Endodermal cell (in vitro differentiated cells): Measurements from ENCODE around the gene ACOX2. TPM values are rescaled to one million over a fixed set of nuclear protein-coding genes. Genes with fewer than 3 reads are reported as not detected.

Experiments
- DNase-seq: peaks from one replicate; pipeline ENCODE4 v3.0.0-alpha.2; 2017
- H3K27ac ChIP-seq: 2 replicates; pipeline ENCODE4 v1.5.1; 2013; ENCODE audit warnings: mild to moderate bottlenecking, low read depth, low read length, moderate library complexity
- H3K27me3 ChIP-seq: 2 replicates; pipeline ENCODE4 v1.6.1; 2013; ENCODE audit warnings: mild to moderate bottlenecking, low read length, moderate library complexity; ENCODE audit not compliant: insufficient read depth, control insufficient read depth, poor library complexity, severe bottlenecking
- H3K36me3 ChIP-seq: 2 replicates; pipeline ENCODE4 v1.7.0; 2013; ENCODE audit warnings: mild to moderate bottlenecking, low read length, moderate library complexity; ENCODE audit not compliant: control insufficient read depth, insufficient read depth
- H3K4me1 ChIP-seq: one replicate; pipeline ENCODE4 v1.7.0; 2013; ENCODE audit warnings: low read length; ENCODE audit not compliant: control insufficient read depth, insufficient read depth
- H3K4me3 ChIP-seq: 2 replicates; pipeline ENCODE4 v1.5.1; 2013; ENCODE audit warnings: mild to moderate bottlenecking, low read length, moderate library complexity
- H3K9ac ChIP-seq: 2 replicates; pipeline ENCODE4 v1.6.1; 2013; ENCODE audit warnings: mild to moderate bottlenecking, low read length, moderate library complexity; ENCODE audit not compliant: poor library complexity, severe bottlenecking; ENCODE audit errors: extremely low read depth
- H3K9me3 ChIP-seq: 2 replicates; pipeline ENCODE4 v1.6.1; 2013; ENCODE audit warnings: mild to moderate bottlenecking, low read length, moderate library complexity; ENCODE audit not compliant: control insufficient read depth
- H3K27ac Mint-ChIP-seq: 2 replicates; pipeline ENCODE4 v1.8.0; 2020; ENCODE audit warnings: mixed read lengths
- H3K27me3 Mint-ChIP-seq: 2 replicates; pipeline ENCODE4 v1.8.0; 2021; ENCODE audit warnings: mild to moderate bottlenecking, mixed read lengths; ENCODE audit not compliant: insufficient read depth
- H3K36me3 Mint-ChIP-seq: 2 replicates; pipeline ENCODE4 v1.8.0; 2020; ENCODE audit warnings: low read depth, mixed read lengths
- H3K4me1 Mint-ChIP-seq: 2 replicates; pipeline ENCODE4 v1.8.0; 2020; ENCODE audit warnings: mixed read lengths
- H3K4me3 Mint-ChIP-seq: 2 replicates; pipeline ENCODE4 v1.8.0; 2020; ENCODE audit warnings: mild to moderate bottlenecking, moderate library complexity, mixed read lengths
- H3K9me3 Mint-ChIP-seq: 2 replicates; pipeline ENCODE4 v1.8.0; 2020; ENCODE audit warnings: mild to moderate bottlenecking, mixed read lengths
- CTCF ChIP-seq: fragments of 200-600 bp; sonication (generic); conservative IDR thresholded peaks from 2 replicates; pipeline ENCODE4 v1.5.0; 2021; ENCODE audit warnings: antibody characterized with exemption, mild to moderate bottlenecking
- WGBS, 2 experiments: methylation state at CpG; one replicate each; pipeline versions ENCODE4 v1.1.5 to v1.1.7; 2013; ENCODE audit warnings: missing lambda C conversion rate in 2 of 2, mixed read lengths in 1 of 2; ENCODE audit not compliant: insufficient coverage in 1 of 2, insufficient read length in 1 of 2; 5-methylcytosine and 5-hydroxymethylcytosine counted together
- total RNA-seq, 2 donors: library from RNA; stranded (reverse); fragmentation: NEBNext Ultra II Directional in 1 of 2; extraction: Animal tissue kit (Norgen Biotek cat#: 25700) in 1 of 2; gene quantifications; 2 replicates in 1 of 2; 3 replicates in 1 of 2; pipeline ENCODE4 v1.2.1, GENCODE V29; 2021

ACOX2 gene
- total RNA-seq, 2 donors from 2014 or later = 6.6 to 9.8 TPM

- H3K36me3 Mint-ChIP-seq = no peaks in the 10 kb centered on the region
- H3K9me3 ChIP-seq = peaks cover 20% of the 10 kb centered on the region
- no peak overlapping the region for H3K4me3 ChIP-seq
- peaks cover 2% of the 10 kb centered on the region for H3K4me1 ChIP-seq
- H3K27ac ChIP-seq = no peak overlapping the region
- H3K9ac ChIP-seq = no peak overlapping the region
- H3K4me3 Mint-ChIP-seq = no peak overlapping the region
- H3K9me3 Mint-ChIP-seq = peaks cover 12% of the 10 kb centered on the region
- peaks cover 44% of the 10 kb centered on the region for H3K27me3 Mint-ChIP-seq
- TF ChIP-seq CTCF = no peak
- no peak overlapping the region for H3K27ac Mint-ChIP-seq
- 81 to 93% methylated on average over 4 to 7 of the region's 7 CpGs for WGBS, 2 experiments
- no peaks in the 10 kb centered on the region for H3K36me3 ChIP-seq
- H3K27me3 ChIP-seq = no peaks in the 10 kb centered on the region
- H3K4me1 Mint-ChIP-seq = peaks cover 20% of the 10 kb centered on the region
- DNase-seq = no peak
These were observed 52.8 kb downstream of the ACOX2 start for GRCh38 chr3:58484045-58484721.

GRCh38 chr3:58482917-58483636 lies 53.9 kb downstream of the ACOX2 start:
- Mint-ChIP-seq H3K27ac (no peak overlapping the region), H3K9me3 (peaks cover 16% of the 10 kb centered on the region), H3K4me1 (peaks cover 16% of the 10 kb centered on the region), H3K36me3 (no peaks in the 10 kb centered on the region), H3K27me3 (peaks cover 40% of the 10 kb centered on the region), H3K4me3 (no peak overlapping the region)
- peaks cover 21% of the 10 kb centered on the region for H3K9me3 ChIP-seq
- no peak for TF ChIP-seq CTCF
- peaks cover 2% of the 10 kb centered on the region for H3K4me1 ChIP-seq
- no peak overlapping the region for H3K9ac ChIP-seq
- no peaks in the 10 kb centered on the region for H3K27me3 ChIP-seq
- no peak for DNase-seq
- no peak overlapping the region for H3K27ac ChIP-seq
- WGBS, 2 experiments = 92 to 94% methylated on average over 3 to 7 of the region's 8 CpGs
- no peaks in the 10 kb centered on the region for H3K36me3 ChIP-seq
- H3K4me3 ChIP-seq = no peak overlapping the region

- no peak overlapping the region for H3K9ac ChIP-seq
- TF ChIP-seq CTCF = no peak
- peaks cover 21% of the 10 kb centered on the region for H3K9me3 ChIP-seq
- H3K27me3 ChIP-seq = peaks cover 3% of the 10 kb centered on the region
- peaks cover 35% of the 10 kb centered on the region for H3K27me3 Mint-ChIP-seq
- H3K36me3 Mint-ChIP-seq = no peaks in the 10 kb centered on the region
- no peaks in the 10 kb centered on the region for H3K36me3 ChIP-seq
- H3K9me3 Mint-ChIP-seq = peaks cover 16% of the 10 kb centered on the region
- 63 to 97% methylated on average over 1 to 2 of the region's 2 CpGs for WGBS, 2 experiments
- no peak for DNase-seq
- H3K4me3 Mint-ChIP-seq = no peak overlapping the region
- peaks cover 12% of the 10 kb centered on the region for H3K4me1 Mint-ChIP-seq
- peaks cover 2% of the 10 kb centered on the region for H3K4me1 ChIP-seq
- H3K4me3 ChIP-seq = no peak overlapping the region
- H3K27ac ChIP-seq = no peak overlapping the region
- no peak overlapping the region for H3K27ac Mint-ChIP-seq
These were observed 56.7 kb downstream of the ACOX2 start for GRCh38 chr3:58480309-58480708.
